A673 (cell line): ENCODE results near the gene DDN. TPM values are rescaled to one million over a fixed set of nuclear protein-coding genes. Genes with fewer than 3 reads are reported as not detected.

ENCODE experiments used
- BruUV-seq: library from RNA; stranded (reverse); fragments of 400-500 nt; replicated peaks from 2 replicates; lab custom pipeline; 2021; lab: Mats Ljungman, UMichigan
- CTCF ChIA-PET: fragments of 300-600 bp; sonication (Branson Sonifier 250); formaldehyde crosslinking; loops from one replicate; lab custom pipeline; 2022; ENCODE audit warnings: antibody characterized with exemption; lab: Charles Lee
- POLR2A ChIA-PET: fragments of 300-600 bp; sonication (Branson Sonifier 250); formaldehyde crosslinking; loops from one replicate; lab custom pipeline; 2022; ENCODE audit warnings: antibody characterized with exemption; ENCODE audit not compliant: low non-redundant PET; lab: Charles Lee
- DNase-seq: peaks from one replicate; pipeline ENCODE4 v3.0.0-alpha.2; 2015; ENCODE audit warnings: low spot score
- H3K27ac ChIP-seq: fragments of 200-600 bp; sonication (generic); 2 replicates; pipeline ENCODE4 v1.5.1; 2016; ENCODE audit warnings: mixed run types, low read depth, mild to moderate bottlenecking, mixed read lengths, antibody characterized with exemption, low read length; ENCODE audit not compliant: poor library complexity, severe bottlenecking
- H3K27me3 ChIP-seq: fragments of 200-600 bp; sonication (generic); replicated peaks from 2 replicates; pipeline ENCODE4 v1.6.1; 2017; ENCODE audit warnings: mixed run types, low read depth, mild to moderate bottlenecking, mixed read lengths, antibody characterized with exemption, low read length; ENCODE audit not compliant: insufficient read depth, poor library complexity
- H3K36me3 ChIP-seq: fragments of 200-600 bp; sonication (generic); 2 replicates; pipeline ENCODE4 v1.6.1; 2016; ENCODE audit warnings: mixed run types, mild to moderate bottlenecking, mixed read lengths, antibody characterized with exemption, low read length; ENCODE audit not compliant: insufficient read depth, poor library complexity, severe bottlenecking
- H3K4me1 ChIP-seq: fragments of 200-600 bp; sonication (generic); 2 replicates; pipeline ENCODE4 v1.6.1; 2017; ENCODE audit warnings: mixed run types, mild to moderate bottlenecking, mixed read lengths, antibody characterized with exemption, low read length; ENCODE audit not compliant: insufficient read depth, poor library complexity, severe bottlenecking
- H3K4me3 ChIP-seq: fragments of 200-600 bp; sonication (generic); 2 replicates; pipeline ENCODE4 v1.5.1; 2016; ENCODE audit warnings: low read depth, mixed run types, mild to moderate bottlenecking, mixed read lengths, low read length; ENCODE audit not compliant: poor library complexity, severe bottlenecking
- H3K9me3 ChIP-seq: fragments of 200-600 bp; sonication (generic); 2 replicates; pipeline ENCODE4 v1.6.1; 2016; ENCODE audit warnings: mixed run types, low read depth, mild to moderate bottlenecking, mixed read lengths, antibody characterized with exemption, low read length; ENCODE audit not compliant: poor library complexity, severe bottlenecking
- CTCF ChIP-seq: fragments of 300-800, 200-600 bp; sonication (generic); conservative IDR thresholded peaks from 2 replicates; pipeline ENCODE4 v1.5.1; 2017; ENCODE audit warnings: low read depth, mild to moderate bottlenecking, antibody characterized with exemption, low read length, moderate library complexity, mixed read lengths
- EZH2 ChIP-seq: fragments of 200-600 bp; sonication (generic); IDR thresholded peaks from 2 replicates; pipeline ENCODE4 v1.6.1; 2017; ENCODE audit warnings: borderline replicate concordance, low read depth, mild to moderate bottlenecking, mixed read lengths, antibody characterized with exemption, low read length; ENCODE audit not compliant: poor library complexity, severe bottlenecking
- intact Hi-C: fragments of 100-400 bp; cut with micrococcal nuclease; formaldehyde crosslinking; loops from one replicate; pipeline ENCODE4 v1.10.0; 2022; ENCODE audit not compliant: unreplicated experiment
- total RNA-seq: library from RNA; stranded (reverse); gene quantifications from 2 replicates; pipeline ENCODE4 v1.2.3, GENCODE V29; 2021

DDN gene
- total RNA-seq, 1 experiment from 2014 or later = 2.7 TPM

- no peak overlapping the region for H3K4me3 ChIP-seq
- BruUV-seq = no TSS peak
- intact Hi-C loops = no loop called here
- H3K4me1 ChIP-seq = peaks cover 5% of the 10 kb centered on the region
- H3K9me3 ChIP-seq = no peaks in the 10 kb centered on the region
- peaks cover 10% of the 10 kb centered on the region for H3K27me3 ChIP-seq
- no peaks in the 10 kb centered on the region for H3K36me3 ChIP-seq
- no peak overlapping the region for H3K27ac ChIP-seq
- TF ChIP-seq CTCF (peak; percentile 43; the same call in 1 of the 2 replicates), EZH2 (no peak)
- ChIA-PET CTCF (no interaction called here), POLR2A (no interaction called here)
- DNase-seq = no peak
Observed at GRCh38 chr12:48965298-48965838, 33.8 kb downstream of the DDN start.

- Histone ChIP-seq H3K27me3 (no peaks in the 10 kb centered on the region), H3K4me1 (peaks cover 4% of the 10 kb centered on the region), H3K4me3 (no peak overlapping the region), H3K27ac (no peak overlapping the region), H3K9me3 (no peaks in the 10 kb centered on the region), H3K36me3 (no peaks in the 10 kb centered on the region)
- POLR2A ChIA-PET = interaction anchor here (0.6 kb wide), 1 partner anchor 59 kb away, joined by 5 read pairs; no protein-coding TSS in a partner anchor
- DNase-seq = no peak
- intact Hi-C loops = no loop called here
- CTCF ChIA-PET = interaction anchor here (0.7 kb wide), 1 partner anchor 14 kb away, joined by 6 read pairs; no protein-coding TSS in a partner anchor
- TF ChIP-seq EZH2 (no peak), CTCF (no peak)
- BruUV-seq = no TSS peak
Observed at GRCh38 chr12:48961801-48962200, 37.4 kb downstream of the DDN start.

GRCh38 chr12:48961331-48961730, 37.8 kb downstream of the DDN start:
- intact Hi-C loops = no loop called here
- no TSS peak for BruUV-seq
- Histone ChIP-seq H3K27me3 (no peaks in the 10 kb centered on the region), H3K9me3 (no peaks in the 10 kb centered on the region), H3K4me3 (no peak overlapping the region), H3K27ac (no peak overlapping the region), H3K36me3 (no peaks in the 10 kb centered on the region), H3K4me1 (peaks cover 4% of the 10 kb centered on the region)
- TF ChIP-seq CTCF (no peak), EZH2 (no peak)
- POLR2A ChIA-PET = interaction anchor here (0.6 kb wide), 1 partner anchor 59 kb away, joined by 5 read pairs; no protein-coding TSS in a partner anchor
- DNase-seq = no peak
- CTCF ChIA-PET = no interaction called here
